ENCODE data around the gene TTC3. TPM values are rescaled to one million over a fixed set of nuclear protein-coding genes. Genes with fewer than 3 reads are reported as not detected.

The TTC3 gene
- total and polyA plus RNA-seq, 2 of the 13 experiments (the other 11 are each of a cell fraction or from before 2014, with no cell fraction given), result 55.7 to 108 TPM

- TF ChIP-seq KIAA2018 (CRISPR knock-in tag; IDR thresholded peaks at IDR 0.05; ENCODE audit: borderline replicate concordance), result no peak
- TF ChIP-seq ZNF10 (CRISPR knock-in tag; IDR thresholded peaks at IDR 0.05; ENCODE audit: borderline replicate concordance, low read depth), result no peak
- TF ChIP-seq MLLT10 (CRISPR knock-in tag; IDR thresholded peaks at IDR 0.05), result no peak
- no peak for TF ChIP-seq GMEB2 (CRISPR knock-in tag; IDR thresholded peaks at IDR 0.05; ENCODE audit: low read depth)
- TF ChIP-seq CBX5 (CRISPR knock-in tag; IDR thresholded peaks at IDR 0.05; ENCODE audit: borderline replicate concordance), result no peak
- TF ChIP-seq KLF15 (CRISPR knock-in tag; IDR thresholded peaks at IDR 0.05; ENCODE audit: borderline replicate concordance), result no peak
- TF ChIP-seq ZNF34 (CRISPR knock-in tag; IDR thresholded peaks at IDR 0.05; ENCODE audit: borderline replicate concordance), result 0 out of 2 replicates have a peak, but pooled peaks have one; percentile 45
- TF ChIP-seq ZNF891 (CRISPR knock-in tag; IDR thresholded peaks at IDR 0.05), result no peak
- no peak for TF ChIP-seq ZNF282 (IDR thresholded peaks at IDR 0.05; ENCODE audit: partially characterized antibody)
- 0 out of 2 replicates have a peak, but pooled peaks have one; percentile 9 for TF ChIP-seq SMAD1 (CRISPR knock-in tag; IDR thresholded peaks at IDR 0.05; ENCODE audit: borderline replicate concordance, low read depth)
- TF ChIP-seq TFAP4 (IDR thresholded peaks at IDR 0.05; ENCODE audit: borderline replicate concordance, low read depth), result peak; percentile 77; the same call in 1 of the 2 replicates
- 0 out of 2 replicates have a peak, but pooled peaks have one; percentile 49 for TF ChIP-seq JUN (CRISPR knock-in tag; IDR thresholded peaks at IDR 0.05)
- TF ChIP-seq TOPORS (CRISPR knock-in tag; IDR thresholded peaks at IDR 0.05), result no peak
- TF ChIP-seq ARID4A (CRISPR knock-in tag; IDR thresholded peaks at IDR 0.05; ENCODE audit: borderline replicate concordance), result 0 out of 2 replicates have a peak, but pooled peaks have one; percentile 57
Measured at GRCh38 chr21:37207441-37208009, 134.5 kb downstream of the TTC3 start (continued).

Measured in HepG2 (cell line).